K562 (cell line): ENCODE results near the gene TUBGCP6. TPM values are rescaled to one million over a fixed set of nuclear protein-coding genes. Genes with fewer than 3 reads are reported as not detected.
A peak's percentile ranks its signal among the peaks of the same experiment; 100 is the strongest.

Experiments
- ATAC-seq: fragments of 200-7000 bp; cut with Tn5 transposase; 3 replicates; pipeline ENCODE4 v1.9.1; 2020; ENCODE audit warnings: moderate library complexity
- BruUV-seq: library from RNA; stranded (reverse); fragments of 400-500 nt; replicated peaks from 2 replicates; lab custom pipeline; 2021; lab: Mats Ljungman, UMichigan
- CTCF ChIA-PET: fragments of 300-600 bp; formaldehyde crosslinking; extraction: SDS; loops from one replicate; lab custom pipeline; 2021; ENCODE audit warnings: low intra/inter-chr PET ratio; lab: Yijun Ruan, JAX
- POLR2A ChIA-PET: fragments of 300-600, 350-650 bp; sonication (Branson Sonifier 250); formaldehyde crosslinking; extraction: SDS; loops from one replicate; lab custom pipeline; 2021; ENCODE audit warnings: antibody characterized with exemption, inconsistent platforms; lab: Yijun Ruan, JAX
- DNase-seq, 4 experiments: peaks; one replicate each; pipeline versions ENCODE4 v3.0.0 to v3.0.0-alpha.2; 2011 to 2018; ENCODE audit warnings: low spot score in 3 of 4, mixed read lengths in 3 of 4; ENCODE audit errors: extremely low read depth in 1 of 4
- FAIRE-seq: peaks from 2 replicates; lab custom pipeline; 2011; peaks lifted over from hg19 to GRCh38; lab: Jason Lieb, UNC
- H2AFZ ChIP-seq: 2 replicates; pipeline ENCODE4 v1.6.0; 2011; ENCODE audit warnings: low read depth, low read length, control low read depth, inconsistent platforms
- H3K27ac ChIP-seq: fragments of 200-600 bp; 3 replicates; pipeline ENCODE4 v1.8.0; 2011; ENCODE audit warnings: low read depth, mild to moderate bottlenecking, control low read depth, inconsistent platforms, low read length, moderate library complexity, mixed read lengths; ENCODE audit errors: extremely low read depth
- H3K27me3 ChIP-seq, 2 experiments: fragments of 300-600 bp in 1 of 2; 2 replicates in 1 of 2; 3 replicates in 1 of 2; pipeline versions ENCODE4 v1.6.0 to v1.8.0; 2011; ENCODE audit warnings: inconsistent platforms in 2 of 2, low read length in 2 of 2, mild to moderate bottlenecking in 1 of 2, mixed read lengths in 1 of 2, moderate library complexity in 1 of 2; ENCODE audit not compliant: control insufficient read depth in 2 of 2, insufficient read depth in 2 of 2
- H3K36me3 ChIP-seq: fragments of 300-600 bp; 3 replicates; pipeline ENCODE4 v1.8.0; 2011; ENCODE audit warnings: mild to moderate bottlenecking, low read length, inconsistent platforms; ENCODE audit not compliant: control insufficient read depth, insufficient read depth
- H3K4me1 ChIP-seq, 2 experiments: fragments of 200-600 bp in 1 of 2; replicated peaks in 1 of 2; 2 replicates in 1 of 2; 3 replicates in 1 of 2; pipeline versions ENCODE4 v1.5.1 to v1.8.0; 2011; ENCODE audit warnings: inconsistent platforms in 2 of 2, low read length in 2 of 2, mild to moderate bottlenecking in 1 of 2, mixed read lengths in 1 of 2, moderate library complexity in 1 of 2; ENCODE audit not compliant: control insufficient read depth in 2 of 2, insufficient read depth in 2 of 2
- H3K4me2 ChIP-seq: 2 replicates; pipeline ENCODE4 v1.6.1; 2011; ENCODE audit warnings: low read length, control low read depth, inconsistent platforms, mixed read lengths; ENCODE audit not compliant: insufficient read depth
- H3K4me3 ChIP-seq: fragments of 200-600 bp; sonication (generic), shearing (Covaris generic); 2 replicates; pipeline ENCODE4 v1.5.1; 2016; ENCODE audit warnings: control low read depth, inconsistent platforms
- H3K79me2 ChIP-seq: fragments of 200-600 bp; 3 replicates; pipeline ENCODE4 v1.8.0; 2011; ENCODE audit warnings: low read length, inconsistent platforms; ENCODE audit not compliant: control insufficient read depth, insufficient read depth
- H3K9ac ChIP-seq, 2 experiments: 2 replicates each; pipeline versions ENCODE4 v1.6.0 to v1.6.1; 2011; ENCODE audit warnings: low read depth in 2 of 2, low read length in 2 of 2, control low read depth in 1 of 2, inconsistent platforms in 1 of 2, mild to moderate bottlenecking in 1 of 2, mixed read lengths in 1 of 2; ENCODE audit not compliant: insufficient read depth in 1 of 2
- H3K9me1 ChIP-seq: one replicate; pipeline ENCODE4 v1.6.0; 2011; ENCODE audit warnings: inconsistent platforms, mild to moderate bottlenecking, low read length, moderate library complexity; ENCODE audit not compliant: control insufficient read depth, insufficient read depth
- H3K9me3 ChIP-seq: replicated peaks from 2 replicates; pipeline ENCODE4 v1.5.1; 2011; ENCODE audit warnings: low read depth, low read length, inconsistent platforms; ENCODE audit not compliant: control insufficient read depth, insufficient read depth
- H4K20me1 ChIP-seq: replicated peaks from 2 replicates; pipeline ENCODE4 v1.6.1; 2011; ENCODE audit warnings: low read length, inconsistent platforms, mixed read lengths; ENCODE audit not compliant: control insufficient read depth, insufficient read depth
- ESRRB ChIP-seq: fragments of 250-450 bp; sonication (Bioruptor Pico); IDR thresholded peaks from 2 replicates; pipeline ENCODE4 v1.5.0; 2020; ENCODE audit warnings: mild to moderate bottlenecking, moderate library complexity, borderline replicate concordance
- GATA2 ChIP-seq: sonication (generic); formaldehyde crosslinking; IDR thresholded peaks from 2 replicates; pipeline ENCODE4 v1.4.0; 2020; ENCODE audit warnings: mild to moderate bottlenecking, missing genetic modification reagents
- MYNN ChIP-seq, 2 experiments: sonication (generic); formaldehyde crosslinking in 1 of 2; IDR thresholded peaks; 2 replicates each; pipeline versions ENCODE4 v1.5.0 to v1.6.1; 2016 to 2020; ENCODE audit warnings: antibody characterized with exemption in 1 of 2, missing genetic modification reagents in 1 of 2
- PCBP1 ChIP-seq: fragments of 200-400 bp; formaldehyde crosslinking; IDR thresholded peaks from 2 replicates; pipeline ENCODE4 v1.6.1; 2018; ENCODE audit warnings: mild to moderate bottlenecking, low read depth, low read length; ENCODE audit not compliant: poor library complexity, severe bottlenecking
- POLR2G ChIP-seq: fragments of 200-400 bp; formaldehyde crosslinking; IDR thresholded peaks from 2 replicates; pipeline ENCODE4 v1.6.1; 2017; ENCODE audit warnings: low read depth, mild to moderate bottlenecking, antibody characterized with exemption, low read length, moderate library complexity
- TCF3 ChIP-seq: sonication (generic); formaldehyde crosslinking; IDR thresholded peaks from 2 replicates; pipeline ENCODE4 v1.4.0; 2020; ENCODE audit warnings: mild to moderate bottlenecking, missing genetic modification reagents
- ZKSCAN8 ChIP-seq: fragments of 200-800 bp; sonication (Bioruptor generic); IDR thresholded peaks from 2 replicates; pipeline ENCODE4 v1.6.1; 2016; ENCODE audit warnings: missing genetic modification characterization, missing compliant biosample characterization
- WGBS: fragments of 100-300 bp; shearing (Covaris generic); methylation state at CpG from one replicate; pipeline ENCODE4 v1.1.6; 2016; ENCODE audit warnings: low coverage, mixed read lengths; ENCODE audit not compliant: insufficient coverage; ENCODE audit errors: missing lambda C conversion rate; 5-methylcytosine and 5-hydroxymethylcytosine counted together
- in situ Hi-C: fragments of 300-500 bp; cut with MboI; formaldehyde crosslinking; loops from 4 replicates; pipeline ENCODE4 v1.15.0; 2018; ENCODE audit warnings: inconsistent platforms, mixed read lengths
- intact Hi-C: fragments of 100-400 bp; cut with micrococcal nuclease; formaldehyde crosslinking; loops from 2 replicates; pipeline ENCODE4 v1.14.2; 2022
- polyA plus RNA-seq, 8 experiments: library from polyadenylated mRNA; depleted of rRNA in 4 of 8; stranded (reverse) in 5 of 8; unstranded in 3 of 8; fragments of >200 nt; fragmentation: Nextera tagmentation in 2 of 8; fragmentation: Illumina TruSeq in 1 of 8; extraction: Ambion mirVana in 2 of 8; extraction: Trizol in 1 of 8; gene quantifications; 2 replicates each; pipeline versions ENCODE4 v1.2.1 to v1.2.3, GENCODE V29; 2011 to 2014; ENCODE audit warnings: inconsistent platforms in 1 of 8, missing spikeins in 1 of 8
- total RNA-seq, 7 experiments: library from RNA; depleted of rRNA in 6 of 7; stranded (reverse); fragments of >200 nt in 6 of 7; fragmentation: Illumina TruSeq in 2 of 7; extraction: Trizol in 2 of 7; gene quantifications; 2 replicates each; pipeline versions ENCODE4 v1.2.1 to v1.2.3, GENCODE V29; 2011 to 2021; ENCODE audit warnings: low replicate concordance in 1 of 7
- TF ChIP-seq, protein P1 (sequence below): fragments of 250-450 bp; sonication (Bioruptor Pico); IDR thresholded peaks from 2 replicates; pipeline ENCODE4 v1.4.0; 2020; ENCODE audit warnings: mild to moderate bottlenecking, moderate library complexity

Gene TUBGCP6
- total and polyA plus RNA-seq, 9 of the 15 experiments (the other 6 are each of a cell fraction or from before 2014, with no cell fraction given) = 0.76 to 33.0 (median 10.1) TPM

DNA sequence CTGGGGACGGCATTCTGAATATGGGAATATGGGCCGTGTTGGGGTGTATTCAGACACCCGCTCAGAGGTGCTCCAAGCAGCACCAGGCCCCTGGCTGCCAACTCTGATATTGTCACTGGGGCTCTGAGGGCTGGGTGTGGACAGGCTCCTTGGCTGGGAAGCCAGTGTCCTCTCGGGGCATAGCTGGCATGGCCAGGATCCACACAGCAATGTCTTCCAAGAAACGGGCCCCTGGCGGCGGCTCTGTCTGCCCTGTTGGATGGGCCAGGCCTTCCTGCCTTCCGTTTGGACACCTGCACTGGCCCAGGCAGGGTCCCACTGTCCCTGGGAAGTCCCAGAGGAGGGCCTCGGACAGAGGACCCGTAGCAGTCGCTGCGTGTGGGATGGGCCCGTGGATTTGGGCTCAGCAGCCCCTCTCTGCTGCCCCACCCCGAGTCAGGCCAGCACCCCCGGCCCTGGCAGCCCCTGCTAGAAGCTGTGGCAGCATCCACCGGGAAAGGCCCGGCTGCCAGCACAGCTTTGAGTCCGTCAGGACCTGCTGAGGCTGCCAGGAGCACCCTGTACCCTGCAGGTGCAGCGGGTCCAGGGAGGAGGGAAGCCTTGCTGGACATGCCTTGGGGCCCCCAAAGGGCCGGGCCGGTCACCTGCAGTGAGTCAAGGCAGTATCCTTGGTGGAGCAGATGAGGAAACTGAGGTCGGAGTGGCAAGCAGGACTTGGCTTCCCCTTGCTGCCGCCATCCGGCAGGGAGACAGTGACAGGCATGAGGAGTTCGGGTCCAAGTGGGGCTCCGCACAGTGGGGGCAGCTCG is 70.2 kb downstream of the TUBGCP6 start:
- no peaks in the 10 kb centered on the region for H3K79me2 ChIP-seq
- no peak overlapping the region for H2AFZ ChIP-seq
- H3K4me3 ChIP-seq = no peak overlapping the region
- ChIA-PET CTCF (no interaction called here), POLR2A (interaction anchor here (1.3 kb wide), 1 partner anchor 10 kb away, joined by 4 read pairs; no protein-coding TSS in a partner anchor)
- peaks cover 4 to 60% of the 10 kb centered on the region in 2 experiments; a peak in 2 of 5 replicates for H3K4me1 ChIP-seq
- FAIRE-seq = no peak
- no peaks in the 10 kb centered on the region for H4K20me1 ChIP-seq
- intact Hi-C loops (no loop called here), in situ Hi-C loops (no loop called here)
- no peak for DNase-seq
- H3K4me2 ChIP-seq = no peak overlapping the region
- H3K9me1 ChIP-seq = no peaks in the 10 kb centered on the region
- TF ChIP-seq, protein P1, sequence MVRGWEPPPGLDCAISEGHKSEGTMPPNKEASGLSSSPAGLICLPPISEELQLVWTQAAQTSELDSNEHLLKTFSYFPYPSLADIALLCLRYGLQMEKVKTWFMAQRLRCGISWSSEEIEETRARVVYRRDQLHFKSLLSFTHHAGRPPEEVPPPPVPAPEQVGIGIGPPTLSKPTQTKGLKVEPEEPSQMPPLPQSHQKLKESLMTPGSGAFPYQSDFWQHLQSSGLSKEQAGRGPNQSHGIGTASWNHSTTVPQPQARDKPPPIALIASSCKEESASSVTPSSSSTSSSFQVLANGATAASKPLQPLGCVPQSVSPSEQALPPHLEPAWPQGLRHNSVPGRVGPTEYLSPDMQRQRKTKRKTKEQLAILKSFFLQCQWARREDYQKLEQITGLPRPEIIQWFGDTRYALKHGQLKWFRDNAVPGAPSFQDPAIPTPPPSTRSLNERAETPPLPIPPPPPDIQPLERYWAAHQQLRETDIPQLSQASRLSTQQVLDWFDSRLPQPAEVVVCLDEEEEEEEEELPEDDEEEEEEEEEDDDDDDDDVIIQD (CRISPR knock-in tag) = no peak
- TF ChIP-seq ESRRB (CRISPR knock-in tag) (no peak), ZKSCAN8 (no peak), MYNN (IDR thresholded peaks at IDR 0.05) (no peak), MYNN (CRISPR knock-in tag; IDR thresholded peaks at IDR 0.05) (no peak), POLR2G (0 out of 2 replicates have a peak, but pooled peaks have one; percentile 3), PCBP1 (no peak), GATA2 (no peak), TCF3 (no peak)
- H3K36me3 ChIP-seq = no peaks in the 10 kb centered on the region
- no peak overlapping the region; a peak in 1 of 4 replicates for H3K9ac ChIP-seq
- no peaks in the 10 kb centered on the region for H3K27me3 ChIP-seq
- no peaks in the 10 kb centered on the region for H3K9me3 ChIP-seq
- BruUV-seq = no TSS peak
- 84% methylated on average over 7 of the region's 27 CpGs for WGBS
- ATAC-seq = no peak
- H3K27ac ChIP-seq = no peak overlapping the region
